SU-DHL-6 (cell line): ENCODE results near the gene CCDC9B.

Experiments used
- H2AFZ ChIP-seq: fragments of 200-600 bp; sonication (generic); 2 replicates; pipeline ENCODE4 v1.6.1; 2014; ENCODE audit warnings: low read depth, mild to moderate bottlenecking, moderate library complexity, mixed read lengths, antibody characterized with exemption, low read length; ENCODE audit not compliant: severe bottlenecking
- H3F3A ChIP-seq: fragments of 200-600 bp; shearing (Covaris generic); 2 replicates; pipeline ENCODE4 v1.6.0; 2016; ENCODE audit warnings: antibody characterized with exemption, mild to moderate bottlenecking; ENCODE audit not compliant: insufficient read depth
- H3K27ac ChIP-seq: fragments of 200-600 bp; sonication (generic); 2 replicates; pipeline ENCODE4 v1.5.1; 2016; ENCODE audit warnings: low read depth, mild to moderate bottlenecking, low read length, moderate library complexity, mixed read lengths
- H3K27me3 ChIP-seq: fragments of 200-600 bp; sonication (generic), shearing (Covaris generic); 2 replicates; pipeline ENCODE4 v1.6.0; 2014; ENCODE audit warnings: mild to moderate bottlenecking, low read length
- H3K36me3 ChIP-seq: fragments of 200-600 bp; sonication (generic); 2 replicates; pipeline ENCODE4 v1.6.1; 2014; ENCODE audit warnings: mild to moderate bottlenecking, low read length, mixed read lengths
- H3K4me2 ChIP-seq: fragments of 300-600, 200-600 bp; shearing (Covaris generic), sonication (generic); 2 replicates; pipeline ENCODE4 v1.6.0; 2014; ENCODE audit warnings: low read length, low read depth, mild to moderate bottlenecking; ENCODE audit not compliant: poor library complexity, severe bottlenecking
- H3K4me3 ChIP-seq: fragments of 200-600 bp; sonication (generic); 2 replicates; pipeline ENCODE4 v1.5.1; 2014; ENCODE audit warnings: antibody characterized with exemption, low read length, mild to moderate bottlenecking, mixed read lengths; ENCODE audit not compliant: insufficient read depth, poor library complexity, severe bottlenecking
- H3K79me2 ChIP-seq: fragments of 200-600 bp; sonication (generic); 2 replicates; pipeline ENCODE4 v1.6.1; 2014; ENCODE audit warnings: mild to moderate bottlenecking, low read length, moderate library complexity; ENCODE audit not compliant: insufficient read depth
- H3K9ac ChIP-seq: fragments of 200-600 bp; sonication (generic); 2 replicates; pipeline ENCODE4 v1.7.0; 2014; ENCODE audit warnings: mild to moderate bottlenecking, low read length
- H3K9me2 ChIP-seq: fragments of 200-600 bp; sonication (generic); replicated peaks from 2 replicates; pipeline ENCODE4 v1.6.1; 2014; ENCODE audit warnings: low read length; ENCODE audit not compliant: insufficient read depth
- H3K9me3 ChIP-seq: fragments of 200-600 bp; sonication (generic); 2 replicates; pipeline ENCODE4 v1.6.1; 2014; ENCODE audit warnings: low read length, mixed read lengths; ENCODE audit not compliant: insufficient read depth
- H4K20me1 ChIP-seq: fragments of 200-600 bp; sonication (generic); 2 replicates; pipeline ENCODE4 v1.6.1; 2014; ENCODE audit warnings: low read depth, mild to moderate bottlenecking, antibody characterized with exemption, low read length, moderate library complexity, mixed read lengths
- CTCF ChIP-seq: fragments of 200-600 bp; sonication (generic); IDR thresholded peaks from one replicate; pipeline ENCODE4 v1.5.1; 2017; ENCODE audit warnings: antibody characterized with exemption, mild to moderate bottlenecking, low read length, moderate library complexity; ENCODE audit not compliant: insufficient read depth, poor library complexity, severe bottlenecking
- EZH2phosphoT487 ChIP-seq: fragments of 200-600 bp; sonication (generic), shearing (Covaris generic); conservative IDR thresholded peaks from 2 replicates; pipeline ENCODE4 v1.6.1; 2018; ENCODE audit warnings: mild to moderate bottlenecking, antibody characterized with exemption, low read length, moderate library complexity, mixed read lengths

Gene CCDC9B

GRCh38 chr15:40332113-40332781, 8.5 kb downstream of the CCDC9B start:
- TF ChIP-seq EZH2phosphoT487 (no peak), CTCF (no peak)
- Histone ChIP-seq H3K9me3 (no peaks in the 10 kb centered on the region), H3K9me2 (no peaks in the 10 kb centered on the region), H3K4me3 (no peak overlapping the region), H3K27ac (no peak overlapping the region), H3F3A (no peaks in the 10 kb centered on the region), H2AFZ (no peak overlapping the region), H3K27me3 (no peaks in the 10 kb centered on the region), H3K36me3 (no peaks in the 10 kb centered on the region), H4K20me1 (no peaks in the 10 kb centered on the region), H3K4me2 (no peak overlapping the region), H3K9ac (no peak overlapping the region), H3K79me2 (no peaks in the 10 kb centered on the region)

GRCh38 chr15:40331637-40332036, 9.1 kb downstream of the CCDC9B start:
- Histone ChIP-seq H3K9me3 (no peaks in the 10 kb centered on the region), H3F3A (no peaks in the 10 kb centered on the region), H3K4me2 (no peak overlapping the region), H3K27ac (no peak overlapping the region), H3K9ac (no peak overlapping the region), H3K9me2 (no peaks in the 10 kb centered on the region), H2AFZ (no peak overlapping the region), H3K4me3 (no peak overlapping the region), H3K36me3 (no peaks in the 10 kb centered on the region), H3K27me3 (no peaks in the 10 kb centered on the region), H4K20me1 (no peaks in the 10 kb centered on the region), H3K79me2 (no peaks in the 10 kb centered on the region)
- no peak for TF ChIP-seq EZH2phosphoT487
- TF ChIP-seq CTCF = no peak

- no peaks in the 10 kb centered on the region for H3K27me3 ChIP-seq
- H3K4me2 ChIP-seq = no peak overlapping the region
- no peaks in the 10 kb centered on the region for H3K9me2 ChIP-seq
- TF ChIP-seq CTCF = no peak
- TF ChIP-seq EZH2phosphoT487 = no peak
- no peak overlapping the region for H3K4me3 ChIP-seq
- no peak overlapping the region for H2AFZ ChIP-seq
- no peaks in the 10 kb centered on the region for H3K9me3 ChIP-seq
- no peaks in the 10 kb centered on the region for H3K36me3 ChIP-seq
- H3K27ac ChIP-seq = no peak overlapping the region
- no peaks in the 10 kb centered on the region for H4K20me1 ChIP-seq
- no peaks in the 10 kb centered on the region for H3F3A ChIP-seq
- no peak overlapping the region for H3K9ac ChIP-seq
- no peaks in the 10 kb centered on the region for H3K79me2 ChIP-seq
Observed at GRCh38 chr15:40331026-40331425, 9.7 kb downstream of the CCDC9B start.
